ENCODE results near the gene EIF4E1B. TPM values are rescaled to one million over a fixed set of nuclear protein-coding genes. Genes with fewer than 3 reads are reported as not detected.
A peak's percentile ranks its signal among the peaks of the same experiment; 100 is the strongest.

The EIF4E1B gene
- total RNA-seq, 2 experiments from 2014 or later = not detected

DNA sequence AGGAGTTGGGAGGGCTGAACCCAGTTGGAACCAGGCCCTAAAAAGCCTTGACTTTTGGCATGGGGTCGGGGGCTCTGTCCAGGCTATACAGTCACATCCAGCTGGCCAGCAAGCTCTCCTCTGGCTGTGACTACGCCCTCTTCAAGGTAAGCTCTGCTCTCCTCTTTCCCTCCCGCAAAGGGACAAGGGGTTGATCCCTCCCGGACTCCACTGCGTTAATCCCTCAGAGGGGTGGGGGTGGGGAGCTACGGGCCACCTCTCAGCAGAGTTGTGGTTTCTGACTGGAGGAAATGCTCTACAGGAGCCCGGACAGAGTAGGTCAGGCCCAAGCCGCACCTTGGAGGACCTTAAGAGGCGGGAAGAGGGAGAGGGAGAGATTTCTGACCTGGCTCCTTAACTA is 13.8 kb downstream of the EIF4E1B start:
- Mint-ChIP-seq H3K27ac (no peak overlapping the region), H3K9me3 (no peaks in the 10 kb centered on the region), H3K36me3 (no peaks in the 10 kb centered on the region), H3K4me3 (no peak overlapping the region), H3K27me3 (no peaks in the 10 kb centered on the region), H3K4me1 (ENCODE audit: low read depth) (peaks cover 25% of the 10 kb centered on the region)
- DNase-seq = no peak
- ChIA-PET CTCF (interaction anchor here (8.9 kb wide), 1 partner anchor 17 kb away, joined by 65 read pairs; no protein-coding TSS in a partner anchor), POLR2A (no interaction called here)
- intact Hi-C loops (cut with micrococcal nuclease) = no loop called here

DNA sequence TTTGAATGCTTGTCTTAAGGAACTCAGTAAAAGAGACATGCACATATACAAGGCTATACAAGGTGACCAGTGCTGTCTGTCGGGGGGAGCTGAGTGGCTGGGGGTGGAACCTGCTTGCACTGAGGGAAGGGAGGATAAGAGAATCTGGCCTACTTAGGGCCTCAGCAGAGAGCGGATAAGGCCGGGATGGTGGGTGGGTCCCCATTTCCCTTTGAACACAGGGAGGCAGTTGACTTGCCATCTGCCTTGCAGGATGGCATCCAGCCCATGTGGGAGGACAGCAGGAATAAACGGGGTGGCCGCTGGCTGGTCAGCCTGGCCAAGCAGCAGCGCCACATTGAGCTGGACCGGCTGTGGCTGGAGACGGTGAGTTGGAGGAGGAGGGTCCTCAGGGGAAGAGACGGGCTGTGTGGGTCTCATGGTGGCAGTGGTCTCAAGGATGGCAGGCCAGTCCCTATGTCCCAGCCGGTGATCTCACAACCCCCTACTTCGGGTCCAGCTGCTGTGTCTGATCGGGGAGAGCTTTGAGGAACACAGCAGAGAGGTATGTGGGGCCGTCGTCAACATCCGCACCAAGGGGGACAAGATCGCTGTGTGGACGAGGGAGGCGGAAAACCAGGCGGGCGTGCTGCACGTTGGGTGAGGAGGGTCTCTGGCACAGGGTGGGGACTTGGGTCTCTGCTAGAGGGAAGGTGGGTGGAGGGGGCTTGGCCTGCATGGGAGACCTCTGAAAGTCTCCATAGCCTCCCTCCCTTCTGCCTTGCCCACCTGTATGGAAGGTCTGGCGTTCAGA is 14.6 kb downstream of the EIF4E1B start:
- DNase-seq = no peak
- POLR2A ChIA-PET = no interaction called here
- H3K36me3 Mint-ChIP-seq = no peaks in the 10 kb centered on the region
- H3K27me3 Mint-ChIP-seq = no peaks in the 10 kb centered on the region
- no peak overlapping the region for H3K27ac Mint-ChIP-seq
- intact Hi-C loops (cut with micrococcal nuclease) = loop anchor here (5.0 kb wide), 1 partner anchor 48 kb away; no protein-coding TSS in a partner anchor
- CTCF ChIA-PET = interaction anchor here (8.9 kb wide), 1 partner anchor 16 kb away, joined by 65 read pairs; no protein-coding TSS in a partner anchor
- H3K9me3 Mint-ChIP-seq = no peaks in the 10 kb centered on the region
- peaks cover 31% of the 10 kb centered on the region for H3K4me1 Mint-ChIP-seq (ENCODE audit: low read depth)
- no peak overlapping the region for H3K4me3 Mint-ChIP-seq

DNA sequence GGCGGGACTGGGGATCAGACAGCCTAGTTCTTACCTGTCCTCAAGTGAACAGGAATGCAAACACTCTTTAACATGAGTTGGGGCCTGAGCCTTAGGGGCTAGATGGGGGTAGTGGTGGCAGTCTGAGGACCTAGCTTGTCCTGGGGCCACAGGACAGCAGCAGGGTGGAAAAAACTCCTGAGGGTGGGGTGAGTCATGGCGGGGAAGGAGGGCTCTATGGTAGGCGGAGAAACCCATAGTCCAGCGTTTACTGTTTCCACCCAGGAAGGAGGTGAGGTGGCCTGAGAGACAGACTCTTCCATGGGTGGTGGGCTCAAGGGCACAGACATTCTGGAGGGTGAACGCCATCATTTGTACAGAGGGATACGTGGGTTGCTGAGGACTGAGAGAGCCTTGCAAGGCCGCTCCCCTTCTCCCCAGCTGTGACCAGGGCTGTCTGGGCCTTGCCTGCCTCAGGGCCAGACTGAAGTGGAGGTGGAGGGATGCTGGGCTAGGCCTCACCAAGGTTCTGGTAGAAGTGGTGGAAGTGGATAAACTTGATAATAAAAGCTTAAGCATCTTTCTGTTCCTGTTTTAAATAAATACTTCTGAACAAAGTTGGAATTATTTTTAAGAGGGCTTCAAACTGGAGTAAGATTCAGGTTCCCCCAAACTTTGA is 15.7 kb downstream of the EIF4E1B start:
- no peak for DNase-seq
- intact Hi-C loops (cut with micrococcal nuclease) = loop anchor here (5.0 kb wide), 1 partner anchor 49 kb away; no protein-coding TSS in a partner anchor
- Mint-ChIP-seq H3K27ac (peak overlapping the region; percentile 85), H3K36me3 (no peaks in the 10 kb centered on the region), H3K4me1 (ENCODE audit: low read depth) (peaks cover 41% of the 10 kb centered on the region), H3K9me3 (no peaks in the 10 kb centered on the region), H3K27me3 (no peaks in the 10 kb centered on the region), H3K4me3 (peak overlapping the region; percentile 86)
- POLR2A ChIA-PET = interaction anchor here (0.6 to 1.7 kb wide), 3 partner anchors 15 to 286 kb away, joined by 3 to 8 read pairs (median 8); partner anchors contain the start of genes EIF4E1B and SNCB
- CTCF ChIA-PET = interaction anchor here (0.8 to 8.9 kb wide), 5 partner anchors 12 to 229 kb away, joined by 3 to 65 read pairs (median 7); partner anchors contain the start of gene FAF2

DNA sequence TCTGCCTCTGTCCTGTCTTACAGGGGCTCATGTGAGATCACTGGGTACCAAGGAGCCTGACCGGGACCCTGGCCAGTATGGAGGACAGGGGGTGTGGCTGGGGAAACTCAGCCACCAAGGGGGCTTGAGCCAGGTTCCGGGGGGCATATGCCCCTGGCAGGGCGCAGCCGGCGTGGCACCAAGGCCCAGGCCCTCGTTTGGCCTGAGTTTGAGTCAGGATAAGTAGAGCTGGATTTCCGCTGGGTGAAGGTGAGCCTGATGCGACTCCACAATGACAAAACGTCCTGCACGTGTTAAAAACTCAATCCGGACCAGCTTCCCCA is 16.2 kb downstream of the EIF4E1B start:
- CTCF ChIA-PET = interaction anchor here (0.8 to 8.9 kb wide), 10 partner anchors 11 to 360 kb away, joined by 3 to 65 read pairs (median 4); partner anchors contain the start of gene FAF2

DNA sequence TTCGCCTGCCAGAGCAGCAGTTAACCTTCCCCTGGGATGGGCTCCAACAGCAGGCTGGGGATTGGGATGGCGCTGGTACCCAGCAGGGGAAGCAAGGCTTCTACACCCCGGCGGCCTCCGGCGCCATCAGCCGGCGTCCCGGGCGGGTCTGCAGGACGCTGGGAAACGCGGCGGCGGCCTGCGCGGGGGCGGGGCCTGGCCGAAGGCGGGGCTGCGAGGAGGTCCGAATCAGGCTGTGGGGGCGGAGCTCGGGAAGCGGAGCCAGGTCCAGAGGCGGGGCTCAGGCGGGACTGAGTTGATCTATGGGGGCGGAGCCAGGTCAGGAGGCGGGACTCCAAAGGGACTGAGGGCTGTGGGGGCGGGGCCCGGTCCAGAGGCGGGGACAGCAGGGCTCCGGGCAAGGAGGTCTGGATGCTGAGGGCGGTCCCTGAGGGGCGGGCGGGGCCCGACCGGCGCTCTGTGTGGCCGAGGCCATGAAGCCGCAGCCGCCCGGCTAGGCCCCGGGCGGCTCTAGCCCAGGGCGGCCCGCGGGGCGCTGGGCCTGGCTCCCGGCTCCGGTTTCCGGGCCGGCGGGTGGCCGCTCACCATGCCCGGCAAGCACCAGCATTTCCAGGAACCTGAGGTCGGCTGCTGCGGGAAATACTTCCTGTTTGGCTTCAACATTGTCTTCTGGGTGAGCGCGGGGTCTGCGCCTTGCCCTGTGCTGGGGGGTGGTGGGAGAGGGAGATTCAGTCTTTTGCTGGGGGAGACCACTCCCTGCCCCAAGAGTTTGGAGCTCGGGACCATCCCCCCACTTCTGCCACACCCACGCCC is 16.8 kb downstream of the EIF4E1B start, which contains the start of gene TSPAN17:
Gene TSPAN17 (plus strand): TSS at position 455 of the 813 bp plus-strand sequence. CDS start 132 bp downstream, at position 587.
- ChIA-PET POLR2A (interaction anchor here (0.5 to 1.7 kb wide), 6 partner anchors 14 to 428 kb away, joined by 3 to 8 read pairs (median 4); partner anchors contain the start of genes EIF4E1B, RNF44 and SNCB), CTCF (interaction anchor here (0.6 to 8.9 kb wide), 12 partner anchors 10 to 360 kb away, joined by 3 to 65 read pairs (median 4); partner anchors contain the start of genes EIF4E1B, FAF2 and SNCB)
- Mint-ChIP-seq H3K36me3 (peaks cover 4% of the 10 kb centered on the region), H3K9me3 (no peaks in the 10 kb centered on the region), H3K4me3 (peak within 1 kb of the TSS; percentile 86), H3K27me3 (no peaks in the 10 kb centered on the region), H3K4me1 (ENCODE audit: low read depth) (peaks cover 48% of the 10 kb centered on the region), H3K27ac (peak within 1 kb of the TSS; percentile 85)
- intact Hi-C loops (cut with micrococcal nuclease) = loop anchor here (1.0 to 5.0 kb wide), 2 partner anchors 50 to 110 kb away; partner anchors contain the start of gene RNF44
- DNase-seq = peak; percentile 100

More for the DNA sequence above, 16.2 kb downstream of the EIF4E1B start:
- DNase-seq = no peak
- Mint-ChIP-seq H3K4me3 (peak overlapping the region; percentile 86), H3K36me3 (no peaks in the 10 kb centered on the region), H3K4me1 (ENCODE audit: low read depth) (peaks cover 44% of the 10 kb centered on the region), H3K27me3 (no peaks in the 10 kb centered on the region), H3K9me3 (no peaks in the 10 kb centered on the region), H3K27ac (peak overlapping the region; percentile 85)
- intact Hi-C loops (cut with micrococcal nuclease) = loop anchor here (1.0 to 5.0 kb wide), 2 partner anchors 49 to 109 kb away; partner anchors contain the start of gene RNF44
- POLR2A ChIA-PET = interaction anchor here (0.5 to 1.7 kb wide), 5 partner anchors 14 to 429 kb away, joined by 3 to 8 read pairs (median 5); partner anchors contain the start of genes EIF4E1B and SNCB

DNA sequence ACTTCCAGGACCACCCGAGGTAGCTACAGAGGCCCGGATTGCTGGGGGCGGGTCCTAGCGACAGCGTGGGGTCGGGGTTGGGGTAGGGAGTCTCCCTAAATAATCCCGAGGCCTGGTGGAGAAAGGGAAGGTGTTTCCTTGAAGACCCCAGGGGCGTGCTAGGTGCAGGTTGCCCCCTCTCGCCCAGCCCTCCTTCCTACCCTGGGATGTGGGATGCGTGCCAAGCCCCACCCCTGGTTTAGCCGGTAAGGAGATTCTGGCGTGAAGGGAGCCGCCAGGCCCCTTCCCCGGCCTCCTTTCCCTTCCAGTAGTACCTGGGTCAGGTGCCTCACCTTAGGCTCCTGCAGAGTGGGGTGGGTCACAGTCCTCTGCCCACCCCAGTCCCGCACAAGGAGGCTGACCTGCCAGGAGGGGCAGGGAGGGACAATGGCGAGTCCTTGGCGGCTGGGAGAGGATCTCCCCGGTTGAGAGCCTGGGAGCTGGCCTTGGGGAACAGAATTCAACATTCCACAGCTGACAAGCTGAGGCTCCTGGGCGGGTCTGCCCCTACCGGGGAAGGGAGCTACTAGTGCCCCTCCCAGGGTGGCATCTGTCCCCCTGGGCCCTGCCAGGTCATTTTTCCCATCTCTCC is 17.5 kb downstream of the EIF4E1B start:
- intact Hi-C loops (cut with micrococcal nuclease) = loop anchor here (1.0 to 5.0 kb wide), 2 partner anchors 51 to 111 kb away; partner anchors contain the start of gene RNF44
- H3K4me1 Mint-ChIP-seq (ENCODE audit: low read depth) = peaks cover 55% of the 10 kb centered on the region

DNA sequence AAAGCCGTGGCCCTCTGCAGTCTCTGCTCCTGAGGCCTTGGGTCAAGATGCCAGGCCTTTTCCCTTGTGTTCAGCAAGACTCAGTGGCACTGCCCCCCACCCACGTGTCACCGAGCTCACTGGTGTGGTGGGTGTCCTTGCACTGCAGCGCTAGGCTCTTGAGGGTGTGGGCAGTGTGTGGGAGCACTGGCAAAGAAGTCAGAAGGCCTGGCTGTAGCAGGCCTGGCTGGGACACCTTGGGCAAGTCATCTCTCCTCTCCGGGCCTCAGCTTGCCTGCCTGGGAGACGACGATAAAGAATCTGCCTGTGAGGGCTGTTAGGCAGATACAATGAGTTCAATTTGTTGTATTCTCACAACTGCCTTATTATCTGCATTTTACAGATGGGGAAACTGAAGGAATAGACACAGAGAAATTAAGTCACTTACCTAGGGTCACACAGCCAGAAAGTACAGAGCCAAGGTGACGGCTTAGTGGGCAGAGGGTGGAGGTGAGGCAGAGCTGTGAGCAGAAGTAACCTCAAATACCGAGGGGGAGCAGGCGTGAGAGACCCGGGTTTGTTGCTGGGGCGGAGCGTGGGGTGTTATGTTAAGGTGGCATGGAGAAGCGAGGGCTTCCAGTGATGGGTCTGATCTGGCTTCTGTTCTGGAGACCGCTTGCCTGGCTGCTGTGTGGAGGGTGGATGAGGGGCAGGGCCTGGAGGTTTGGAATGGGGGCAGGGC is 18.2 kb downstream of the EIF4E1B start:
- peak overlapping the region; percentile 86 for H3K4me3 Mint-ChIP-seq
- intact Hi-C loops (cut with micrococcal nuclease) = loop anchor here (5.0 kb wide), 1 partner anchor 51 kb away; no protein-coding TSS in a partner anchor
- POLR2A ChIA-PET = no interaction called here
- H3K27ac Mint-ChIP-seq = peak overlapping the region; percentile 68
- H3K27me3 Mint-ChIP-seq = no peaks in the 10 kb centered on the region
- peaks cover 62% of the 10 kb centered on the region for H3K4me1 Mint-ChIP-seq (ENCODE audit: low read depth)
- no peaks in the 10 kb centered on the region for H3K9me3 Mint-ChIP-seq
- peak; percentile 27 for DNase-seq
- peaks cover 9% of the 10 kb centered on the region for H3K36me3 Mint-ChIP-seq
- CTCF ChIA-PET = interaction anchor here (3.1 to 8.9 kb wide), 2 partner anchors 9 to 12 kb away, joined by 25 to 65 read pairs; no protein-coding TSS in a partner anchor

More for the DNA sequence above, 17.5 kb downstream of the EIF4E1B start:
- DNase-seq = peak; percentile 34
- POLR2A ChIA-PET = interaction anchor here (1.2 kb wide), 1 partner anchor 110 kb away, joined by 3 read pairs; the partner anchor contains the start of gene RNF44
- no peaks in the 10 kb centered on the region for H3K27me3 Mint-ChIP-seq
- H3K9me3 Mint-ChIP-seq = no peaks in the 10 kb centered on the region
- peak overlapping the region; percentile 86 for H3K4me3 Mint-ChIP-seq
- peak overlapping the region; percentile 78 for H3K27ac Mint-ChIP-seq
- H3K36me3 Mint-ChIP-seq = peaks cover 4% of the 10 kb centered on the region
- CTCF ChIA-PET = interaction anchor here (0.7 to 8.9 kb wide), 3 partner anchors 10 to 17 kb away, joined by 3 to 65 read pairs (median 25); partner anchors contain the start of genes EIF4E1B and SNCB

DNA sequence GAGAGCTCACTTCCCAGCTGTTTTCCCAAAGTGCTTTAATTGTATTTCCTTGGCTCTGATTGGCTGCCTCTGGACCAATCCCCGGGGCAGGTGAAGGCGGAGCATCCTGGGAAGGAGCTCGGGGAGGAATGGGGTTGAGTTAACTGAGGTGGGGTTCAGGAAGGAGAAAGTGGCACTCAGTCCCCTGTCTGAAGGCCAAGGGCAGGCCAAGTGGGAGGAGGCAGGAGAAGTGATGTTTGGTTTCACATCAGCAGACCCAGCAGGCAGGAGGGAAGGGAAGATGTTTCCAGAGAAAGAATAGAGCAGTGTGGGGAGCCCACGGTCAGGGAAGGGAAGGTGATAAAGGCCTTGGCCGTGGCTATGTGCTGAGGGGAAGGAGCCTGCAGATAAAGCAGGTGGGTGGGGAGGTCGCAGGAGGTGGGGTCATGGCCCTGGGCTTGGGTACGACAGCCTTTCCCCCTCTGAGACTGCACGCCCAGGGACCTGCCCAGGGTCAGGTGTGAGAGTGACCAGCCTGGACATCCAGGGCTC is 19.9 kb downstream of the EIF4E1B start:
- H3K4me1 Mint-ChIP-seq (ENCODE audit: low read depth) = peaks cover 76% of the 10 kb centered on the region
- peaks cover 13% of the 10 kb centered on the region for H3K36me3 Mint-ChIP-seq
- CTCF ChIA-PET = interaction anchor here (8.9 kb wide), 1 partner anchor 10 kb away, joined by 65 read pairs; no protein-coding TSS in a partner anchor
- H3K4me3 Mint-ChIP-seq = no peak overlapping the region
- H3K27ac Mint-ChIP-seq = no peak overlapping the region
- DNase-seq = no peak
- H3K27me3 Mint-ChIP-seq = no peaks in the 10 kb centered on the region
- H3K9me3 Mint-ChIP-seq = no peaks in the 10 kb centered on the region
- POLR2A ChIA-PET = no interaction called here
- intact Hi-C loops (cut with micrococcal nuclease) = no loop called here

DNA sequence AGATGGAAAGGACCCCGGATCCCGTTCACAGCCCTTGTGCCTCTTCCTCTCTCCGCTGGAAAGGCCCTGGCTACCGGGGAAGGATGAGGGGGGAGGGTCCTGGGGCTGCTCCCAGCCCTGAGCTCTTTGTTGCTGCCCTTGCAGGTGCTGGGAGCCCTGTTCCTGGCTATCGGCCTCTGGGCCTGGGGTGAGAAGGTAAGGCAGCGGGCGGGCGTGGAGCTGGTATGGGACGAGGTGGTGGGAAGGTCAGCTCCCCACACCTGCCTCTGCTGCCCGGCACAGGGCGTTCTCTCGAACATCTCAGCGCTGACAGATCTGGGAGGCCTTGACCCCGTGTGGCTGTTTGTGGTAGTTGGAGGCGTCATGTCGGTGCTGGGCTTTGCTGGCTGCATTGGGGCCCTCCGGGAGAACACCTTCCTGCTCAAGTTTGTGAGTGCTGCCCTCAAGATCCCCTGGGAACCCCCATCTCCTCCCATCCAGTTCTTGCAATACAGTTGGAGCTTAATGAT is 21.1 kb downstream of the EIF4E1B start:
- peaks cover 68% of the 10 kb centered on the region for H3K4me1 Mint-ChIP-seq (ENCODE audit: low read depth)
- ChIA-PET CTCF (interaction anchor here (8.9 kb wide), 1 partner anchor 9 kb away, joined by 65 read pairs; no protein-coding TSS in a partner anchor), POLR2A (interaction anchor here (0.6 kb wide), 1 partner anchor 353 kb away, joined by 3 read pairs; no protein-coding TSS in a partner anchor)
- intact Hi-C loops (cut with micrococcal nuclease) = no loop called here
- H3K36me3 Mint-ChIP-seq = peaks cover 13% of the 10 kb centered on the region
- H3K4me3 Mint-ChIP-seq = no peak overlapping the region
- no peaks in the 10 kb centered on the region for H3K27me3 Mint-ChIP-seq
- no peak for DNase-seq
- H3K9me3 Mint-ChIP-seq = no peaks in the 10 kb centered on the region
- H3K27ac Mint-ChIP-seq = no peak overlapping the region

DNA sequence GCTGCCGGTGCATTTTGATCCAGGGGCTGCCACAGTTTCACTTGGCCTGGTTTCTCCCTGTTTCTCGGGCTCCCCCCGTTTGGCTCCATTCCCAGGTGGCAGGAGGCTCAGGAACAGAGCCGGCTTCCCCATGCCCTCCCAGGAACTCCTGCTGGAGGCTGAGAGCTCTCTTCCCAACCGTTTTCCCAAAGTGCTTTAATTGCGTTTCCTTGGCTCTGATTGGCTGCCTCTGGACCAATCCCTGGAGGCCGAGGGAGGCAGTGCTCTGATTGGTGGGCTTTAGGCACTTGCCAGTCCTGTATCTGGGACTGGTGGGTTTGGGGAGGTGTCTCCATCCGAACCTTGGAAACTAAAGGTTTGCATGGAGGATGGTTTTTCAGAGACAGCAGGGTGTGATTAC is 21.7 kb downstream of the EIF4E1B start:
- no peaks in the 10 kb centered on the region for H3K9me3 Mint-ChIP-seq
- POLR2A ChIA-PET = interaction anchor here (0.6 kb wide), 1 partner anchor 352 kb away, joined by 3 read pairs; no protein-coding TSS in a partner anchor

More for the DNA sequence above, 21.7 kb downstream of the EIF4E1B start:
- Mint-ChIP-seq H3K27ac (no peak overlapping the region), H3K27me3 (no peaks in the 10 kb centered on the region), H3K4me3 (no peak overlapping the region), H3K36me3 (peaks cover 13% of the 10 kb centered on the region), H3K4me1 (ENCODE audit: low read depth) (peaks cover 63% of the 10 kb centered on the region)
- intact Hi-C loops (cut with micrococcal nuclease) = no loop called here
- DNase-seq = no peak
- CTCF ChIA-PET = interaction anchor here (1.0 to 8.9 kb wide), 2 partner anchors 9 to 16 kb away, joined by 3 to 65 read pairs; no protein-coding TSS in a partner anchor

Measured in activated CD4-positive, alpha-beta memory T cell treated with anti-CD3 and anti-CD28 coated beads for 36 hours (primary cell).